ENCODE measurements around the gene FOXK2. TPM values are rescaled to one million over a fixed set of nuclear protein-coding genes. Genes with fewer than 3 reads are reported as not detected.

The FOXK2 gene
- total RNA-seq, 4 donors from 2014 or later: 40.4 to 76.7 (median 52.4) TPM

DNA sequence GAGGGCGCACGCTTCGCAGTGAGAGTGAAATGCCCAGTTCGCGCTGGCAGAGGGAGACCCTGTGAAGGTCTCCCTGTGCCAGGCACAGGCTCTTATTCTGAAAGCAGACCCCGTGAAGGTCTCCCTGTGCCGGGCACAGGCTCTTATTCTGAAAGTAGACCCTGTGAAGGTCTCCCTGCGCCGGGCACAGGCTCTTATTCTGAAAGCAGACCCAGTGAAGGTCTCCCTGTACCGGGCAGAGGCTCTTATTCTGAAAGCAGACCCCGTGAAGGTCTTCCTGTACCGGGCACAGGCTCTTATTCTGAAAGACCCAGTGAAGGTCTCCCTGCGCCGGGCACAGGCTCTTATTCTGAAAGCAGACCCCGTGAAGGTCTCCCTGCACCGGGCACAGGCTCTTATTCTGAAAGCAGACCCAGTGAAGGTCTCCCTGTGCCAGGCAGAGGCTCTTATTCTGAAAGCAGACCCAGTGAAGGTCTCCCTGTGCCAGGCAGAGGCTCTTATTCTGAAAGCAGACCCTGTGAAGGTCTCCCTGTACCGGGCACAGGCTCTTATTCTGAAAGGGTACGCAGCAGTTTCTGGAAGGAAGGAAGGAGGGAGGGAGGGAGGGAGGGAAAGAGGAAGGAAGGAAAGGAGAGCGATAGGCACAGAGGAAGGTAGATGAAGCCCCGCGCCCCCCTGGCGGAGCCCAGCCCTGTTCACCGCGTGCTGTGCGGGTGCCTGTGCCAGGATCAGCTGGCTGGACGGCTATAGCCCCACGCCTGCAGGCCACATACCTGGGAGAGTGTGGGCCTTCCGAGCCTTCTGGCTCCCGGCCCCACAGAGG lies 73.4 kb downstream of the FOXK2 start:
- H3K4me3 ChIP-seq (ENCODE audit: low read depth, poor library complexity, severe bottlenecking): peak overlapping the region; percentile 42
- WGBS, 2 donors: 7 to 10% methylated on average over 28 to 29 of the region's 29 CpGs
- TF ChIP-seq POLR2A (IDR thresholded peaks at IDR 0.05): no peak
- TF ChIP-seq, protein P1, sequence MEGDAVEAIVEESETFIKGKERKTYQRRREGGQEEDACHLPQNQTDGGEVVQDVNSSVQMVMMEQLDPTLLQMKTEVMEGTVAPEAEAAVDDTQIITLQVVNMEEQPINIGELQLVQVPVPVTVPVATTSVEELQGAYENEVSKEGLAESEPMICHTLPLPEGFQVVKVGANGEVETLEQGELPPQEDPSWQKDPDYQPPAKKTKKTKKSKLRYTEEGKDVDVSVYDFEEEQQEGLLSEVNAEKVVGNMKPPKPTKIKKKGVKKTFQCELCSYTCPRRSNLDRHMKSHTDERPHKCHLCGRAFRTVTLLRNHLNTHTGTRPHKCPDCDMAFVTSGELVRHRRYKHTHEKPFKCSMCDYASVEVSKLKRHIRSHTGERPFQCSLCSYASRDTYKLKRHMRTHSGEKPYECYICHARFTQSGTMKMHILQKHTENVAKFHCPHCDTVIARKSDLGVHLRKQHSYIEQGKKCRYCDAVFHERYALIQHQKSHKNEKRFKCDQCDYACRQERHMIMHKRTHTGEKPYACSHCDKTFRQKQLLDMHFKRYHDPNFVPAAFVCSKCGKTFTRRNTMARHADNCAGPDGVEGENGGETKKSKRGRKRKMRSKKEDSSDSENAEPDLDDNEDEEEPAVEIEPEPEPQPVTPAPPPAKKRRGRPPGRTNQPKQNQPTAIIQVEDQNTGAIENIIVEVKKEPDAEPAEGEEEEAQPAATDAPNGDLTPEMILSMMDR (IDR thresholded peaks at IDR 0.05): no peak
- intact Hi-C loops (cut with DNase I; ENCODE audit: low total_unique reads): no loop called here
- peak; percentile 81 to 92 for DNase-seq (ENCODE audit: low spot score in 2 of 2)

DNA sequence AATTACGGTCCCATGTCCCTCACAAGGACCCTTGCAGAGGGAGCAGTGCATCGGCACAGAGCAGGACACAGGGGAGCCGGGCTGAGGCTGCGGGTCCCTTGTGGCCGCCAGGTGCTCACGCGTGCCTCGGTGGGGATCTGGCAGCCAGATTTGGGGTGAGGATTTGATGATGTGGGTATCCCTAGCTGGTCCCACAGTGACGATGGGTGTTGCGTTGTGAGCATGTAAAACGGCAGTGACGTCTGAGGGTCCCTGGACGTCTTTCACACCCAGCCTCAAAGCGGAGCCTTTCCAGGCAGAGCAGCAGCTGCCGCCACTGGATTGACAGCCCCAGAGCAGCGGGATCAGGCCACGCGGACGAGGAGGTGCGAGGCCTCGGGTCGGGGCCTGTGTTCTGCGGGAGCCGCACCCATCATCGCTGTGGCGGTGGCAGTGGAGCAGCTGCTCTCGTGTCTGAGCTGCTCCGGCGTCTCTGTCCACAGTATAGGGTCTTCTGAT lies 74.1 kb downstream of the FOXK2 start:
- TF ChIP-seq, protein P1 (IDR thresholded peaks at IDR 0.05): no peak
- no peak for TF ChIP-seq POLR2A (IDR thresholded peaks at IDR 0.05)
- WGBS, 2 donors: 34 to 44% methylated on average over 12 to 26 of the region's 29 CpGs
- intact Hi-C loops (cut with DNase I; ENCODE audit: low total_unique reads): no loop called here
- no peak for DNase-seq (ENCODE audit: low spot score in 2 of 2)
- peak overlapping the region; percentile 42 for H3K4me3 ChIP-seq (ENCODE audit: low read depth, poor library complexity, severe bottlenecking)

DNA sequence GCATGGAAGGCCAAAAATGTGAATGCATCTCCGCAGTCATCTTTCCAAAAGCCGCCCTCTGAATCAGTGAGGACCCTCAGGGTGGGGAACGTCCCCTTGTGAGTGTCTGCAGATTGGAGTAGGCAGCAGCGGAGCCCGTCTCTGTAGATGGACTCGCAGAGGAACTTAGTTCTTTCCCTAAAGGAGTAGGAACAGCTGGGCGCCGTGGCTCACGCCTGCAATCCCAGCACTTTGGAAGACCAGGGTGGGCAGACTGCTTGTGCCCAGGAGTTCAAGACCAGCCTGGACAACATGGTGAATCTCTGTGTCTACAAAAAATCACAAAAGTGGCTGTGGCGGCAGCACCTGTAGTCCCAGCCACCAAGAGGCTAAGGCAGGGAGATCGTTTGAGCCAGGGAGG lies 75.0 kb downstream of the FOXK2 start:
- WGBS, 2 donors: 92 to 93% methylated on average over 11 of the region's 11 CpGs
- no peak for DNase-seq (ENCODE audit: low spot score in 2 of 2)
- TF ChIP-seq POLR2A (IDR thresholded peaks at IDR 0.05): no peak
- TF ChIP-seq, protein P1 (IDR thresholded peaks at IDR 0.05): no peak

DNA sequence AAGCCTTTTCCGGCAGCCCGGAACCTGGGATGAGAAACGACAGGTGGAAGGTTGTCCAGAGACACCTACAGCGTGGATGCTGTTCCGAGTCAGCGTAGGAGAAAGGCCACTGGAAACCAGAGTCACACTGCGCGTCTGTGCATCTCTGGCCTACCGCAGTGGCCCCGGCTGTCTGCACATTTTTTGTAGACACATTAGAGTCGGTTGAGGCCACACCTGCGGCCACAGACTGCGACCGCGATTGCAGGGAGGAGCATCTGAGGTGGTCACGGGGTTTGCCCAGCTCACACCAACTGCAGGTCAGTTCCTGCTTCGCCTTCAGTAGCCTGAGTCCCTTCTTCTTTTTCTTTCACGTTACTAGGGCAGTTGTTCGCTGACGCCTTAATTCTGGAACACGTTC lies 76.4 kb downstream of the FOXK2 start:
- intact Hi-C loops (cut with DNase I; ENCODE audit: low total_unique reads): no loop called here
- no peak overlapping the region for H3K4me3 ChIP-seq (ENCODE audit: low read depth, poor library complexity, severe bottlenecking)
- no peak for DNase-seq (ENCODE audit: low spot score in 2 of 2)
- TF ChIP-seq, protein P1 (IDR thresholded peaks at IDR 0.05): no peak
- no peak for TF ChIP-seq POLR2A (IDR thresholded peaks at IDR 0.05)
- 88 to 90% methylated on average over 21 of the region's 21 CpGs for WGBS, 2 donors

More for the DNA sequence above, 75.0 kb downstream of the FOXK2 start:
- no peak overlapping the region for H3K4me3 ChIP-seq (ENCODE audit: low read depth, poor library complexity, severe bottlenecking)
- intact Hi-C loops (cut with DNase I; ENCODE audit: low total_unique reads): no loop called here

DNA sequence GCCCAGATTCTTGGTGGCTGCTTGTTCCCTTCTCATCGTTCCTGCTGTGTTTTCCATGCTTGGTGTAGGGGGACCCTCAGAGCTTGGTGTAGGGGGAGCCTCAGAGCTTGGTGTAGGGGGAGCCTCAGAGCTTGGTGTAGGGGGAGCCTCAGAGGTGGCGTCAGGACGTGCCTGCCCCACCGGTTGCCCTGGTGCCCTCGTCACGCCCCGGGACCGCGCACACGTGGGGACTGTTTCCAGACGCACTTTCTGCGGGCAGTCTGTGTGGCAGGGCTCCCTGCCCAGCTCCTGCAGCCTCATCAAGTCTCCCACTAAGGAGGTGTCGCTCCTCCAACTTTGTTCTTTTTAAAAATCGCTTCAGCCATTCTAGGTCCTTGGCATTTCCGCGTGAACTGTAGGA lies 76.8 kb downstream of the FOXK2 start:
- H3K4me3 ChIP-seq (ENCODE audit: low read depth, poor library complexity, severe bottlenecking): no peak overlapping the region
- intact Hi-C loops (cut with DNase I; ENCODE audit: low total_unique reads): no loop called here
- WGBS, 2 donors: 82 to 86% methylated on average over 16 of the region's 16 CpGs
- no peak for DNase-seq (ENCODE audit: low spot score in 2 of 2)
- TF ChIP-seq POLR2A (IDR thresholded peaks at IDR 0.05): no peak
- TF ChIP-seq, protein P1 (IDR thresholded peaks at IDR 0.05): no peak
